Glutamatergic neuron (in vitro differentiated cells): ENCODE measurements around the gene ERFE. TPM values are rescaled to one million over a fixed set of nuclear protein-coding genes. Genes with fewer than 3 reads are reported as not detected.

Source experiments
- DNase-seq: peaks from one replicate; pipeline ENCODE4 v3.0.0; 2022
- H3K27ac Mint-ChIP-seq: one replicate; pipeline ENCODE4 v1.8.0; 2020; ENCODE audit warnings: mild to moderate bottlenecking, mixed read lengths, inconsistent platforms; ENCODE audit not compliant: unreplicated experiment
- H3K27me3 Mint-ChIP-seq: one replicate; pipeline ENCODE4 v1.8.0; 2020; ENCODE audit warnings: mild to moderate bottlenecking, moderate library complexity, mixed read lengths, inconsistent platforms; ENCODE audit not compliant: unreplicated experiment
- H3K36me3 Mint-ChIP-seq: one replicate; pipeline ENCODE4 v1.8.0; 2020; ENCODE audit warnings: mild to moderate bottlenecking, mixed read lengths, inconsistent platforms; ENCODE audit not compliant: unreplicated experiment
- H3K4me1 Mint-ChIP-seq: one replicate; pipeline ENCODE4 v1.8.0; 2020; ENCODE audit warnings: mild to moderate bottlenecking, low read depth, mixed read lengths, inconsistent platforms; ENCODE audit not compliant: unreplicated experiment
- H3K4me3 Mint-ChIP-seq: one replicate; pipeline ENCODE4 v1.8.0; 2020; ENCODE audit warnings: mild to moderate bottlenecking, mixed read lengths, inconsistent platforms; ENCODE audit not compliant: unreplicated experiment
- H3K9me3 Mint-ChIP-seq: one replicate; pipeline ENCODE4 v1.8.0; 2020; ENCODE audit warnings: mild to moderate bottlenecking, moderate library complexity, mixed read lengths, inconsistent platforms; ENCODE audit not compliant: unreplicated experiment
- total RNA-seq: library from RNA; stranded (reverse); fragmentation: NEBNext Ultra II Directional; extraction: Animal tissue kit (Norgen Biotek cat#: 25700); gene quantifications from one replicate; pipeline ENCODE4 v1.2.1, GENCODE V29; 2021; ENCODE audit not compliant: unreplicated experiment
- TF ChIP-seq, protein P1 (sequence below): fragments of 200-600 bp; sonication (generic); IDR thresholded peaks from one replicate; pipeline ENCODE4 v1.5.0; 2021; ENCODE audit not compliant: partially characterized antibody, unreplicated experiment

ERFE gene
- total RNA-seq, 1 donor from 2014 or later, result 12.2 TPM

DNA sequence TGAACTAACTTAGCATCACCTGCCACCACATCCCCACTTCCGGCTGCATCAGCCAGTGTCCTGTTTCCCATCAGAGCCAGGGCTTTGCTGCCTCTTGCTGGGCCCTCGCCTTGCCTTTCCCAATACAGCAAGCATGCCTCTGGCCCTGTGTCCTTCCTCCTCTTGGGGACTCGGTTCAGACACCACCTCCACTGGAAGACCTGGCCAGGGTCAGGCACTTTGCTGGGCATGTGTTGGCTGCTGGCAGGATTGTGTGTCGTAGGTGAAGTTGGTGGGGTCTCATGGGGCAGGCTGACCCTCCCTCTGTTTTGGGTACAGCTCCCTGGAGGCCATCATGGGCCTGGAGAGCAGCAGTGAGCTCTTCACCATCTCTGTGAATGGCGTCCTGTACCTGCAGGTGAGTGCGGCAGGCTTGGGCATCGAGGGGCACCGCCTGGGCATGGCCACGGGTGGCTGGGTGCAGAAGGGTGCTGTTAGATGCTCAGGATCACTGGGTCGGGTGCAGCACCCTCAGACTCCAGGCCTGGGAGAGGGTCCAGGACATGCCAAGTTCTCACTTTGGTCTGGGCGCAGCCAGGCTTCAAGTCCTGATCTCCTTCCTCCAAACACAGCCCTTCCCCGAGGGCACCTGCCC, 6.6 kb downstream of the ERFE start:
- peaks cover 18% of the 10 kb centered on the region for H3K27me3 Mint-ChIP-seq

DNA sequence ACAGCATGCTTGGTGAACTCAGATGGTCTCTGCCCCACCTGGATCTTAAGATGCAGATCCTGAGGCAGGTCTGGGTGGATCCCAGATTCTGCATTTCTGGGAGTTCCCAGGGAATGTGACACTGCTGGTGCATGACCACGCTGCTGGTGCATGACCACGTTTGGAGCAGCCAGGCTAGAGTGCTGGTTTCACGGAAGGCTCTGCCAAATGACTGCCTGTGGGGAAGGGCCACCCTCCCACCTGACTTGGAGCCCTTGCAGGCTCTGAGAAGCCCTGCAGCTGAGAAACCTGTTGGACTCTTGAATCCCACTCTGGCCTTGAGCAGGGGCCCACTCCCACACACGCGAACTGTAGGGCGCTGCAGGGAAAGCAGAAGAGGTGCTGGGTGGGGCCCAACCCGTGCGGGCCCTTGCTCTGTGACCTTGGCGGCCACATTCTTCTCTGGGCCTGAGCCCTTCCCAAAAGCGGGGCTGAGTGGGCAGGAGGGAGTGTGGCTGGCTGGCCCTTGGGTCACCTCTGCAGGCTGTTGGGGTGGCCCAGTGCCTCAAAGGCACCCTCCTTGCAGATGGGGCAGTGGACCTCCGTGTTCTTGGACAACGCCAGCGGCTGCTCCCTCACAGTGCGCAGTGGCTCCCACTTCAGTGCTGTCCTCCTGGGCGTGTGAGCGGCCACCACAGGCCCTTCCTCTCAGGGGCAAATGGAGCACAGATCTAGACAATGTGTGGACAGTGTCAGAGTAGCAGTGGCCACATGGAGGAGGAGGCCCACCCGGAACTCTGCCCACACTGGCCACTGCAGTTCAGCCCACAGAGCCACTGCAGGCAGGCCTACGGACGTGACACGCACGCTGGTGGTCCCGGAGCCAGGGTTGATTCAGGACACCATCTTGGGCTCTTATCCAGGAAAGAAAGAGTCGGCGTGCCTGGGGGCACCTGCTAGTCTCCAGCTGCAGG, 7.9 kb downstream of the ERFE start:
- DNase-seq, result no peak
- Mint-ChIP-seq H3K27ac (no peak overlapping the region), H3K36me3 (no peaks in the 10 kb centered on the region), H3K27me3 (peaks cover 18% of the 10 kb centered on the region), H3K4me3 (no peak overlapping the region), H3K9me3 (peaks cover 6% of the 10 kb centered on the region), H3K4me1 (peaks cover 2% of the 10 kb centered on the region)
- TF ChIP-seq, protein P1, sequence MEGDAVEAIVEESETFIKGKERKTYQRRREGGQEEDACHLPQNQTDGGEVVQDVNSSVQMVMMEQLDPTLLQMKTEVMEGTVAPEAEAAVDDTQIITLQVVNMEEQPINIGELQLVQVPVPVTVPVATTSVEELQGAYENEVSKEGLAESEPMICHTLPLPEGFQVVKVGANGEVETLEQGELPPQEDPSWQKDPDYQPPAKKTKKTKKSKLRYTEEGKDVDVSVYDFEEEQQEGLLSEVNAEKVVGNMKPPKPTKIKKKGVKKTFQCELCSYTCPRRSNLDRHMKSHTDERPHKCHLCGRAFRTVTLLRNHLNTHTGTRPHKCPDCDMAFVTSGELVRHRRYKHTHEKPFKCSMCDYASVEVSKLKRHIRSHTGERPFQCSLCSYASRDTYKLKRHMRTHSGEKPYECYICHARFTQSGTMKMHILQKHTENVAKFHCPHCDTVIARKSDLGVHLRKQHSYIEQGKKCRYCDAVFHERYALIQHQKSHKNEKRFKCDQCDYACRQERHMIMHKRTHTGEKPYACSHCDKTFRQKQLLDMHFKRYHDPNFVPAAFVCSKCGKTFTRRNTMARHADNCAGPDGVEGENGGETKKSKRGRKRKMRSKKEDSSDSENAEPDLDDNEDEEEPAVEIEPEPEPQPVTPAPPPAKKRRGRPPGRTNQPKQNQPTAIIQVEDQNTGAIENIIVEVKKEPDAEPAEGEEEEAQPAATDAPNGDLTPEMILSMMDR, result no peak

More for the DNA sequence above, 6.6 kb downstream of the ERFE start:
- DNase-seq, result no peak
- TF ChIP-seq, protein P1, result no peak
- peaks cover 6% of the 10 kb centered on the region for H3K9me3 Mint-ChIP-seq
- no peaks in the 10 kb centered on the region for H3K36me3 Mint-ChIP-seq
- no peak overlapping the region for H3K27ac Mint-ChIP-seq
- H3K4me1 Mint-ChIP-seq, result peaks cover 3% of the 10 kb centered on the region
- H3K4me3 Mint-ChIP-seq, result no peak overlapping the region

DNA sequence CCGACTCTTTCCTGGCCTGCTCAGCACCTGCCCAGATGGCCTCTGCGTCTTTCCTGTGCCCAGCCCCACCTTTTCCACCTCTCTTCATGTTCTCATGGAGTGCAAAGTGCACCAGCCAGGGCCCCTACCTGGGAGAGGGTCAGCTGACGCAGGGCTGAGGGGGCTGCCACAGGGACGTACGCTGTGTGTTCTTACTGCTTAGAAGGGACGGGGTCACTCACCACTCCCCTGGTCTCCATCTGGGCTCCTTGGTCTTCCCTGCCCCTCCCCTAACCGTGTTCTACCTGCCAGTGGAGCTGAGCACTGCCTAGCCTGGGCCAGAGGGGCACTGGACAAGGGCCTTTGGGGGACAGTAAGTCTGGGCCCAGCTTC, 8.6 kb downstream of the ERFE start:
- H3K27me3 Mint-ChIP-seq, result peaks cover 18% of the 10 kb centered on the region
- TF ChIP-seq, protein P1, result no peak
- peaks cover 6% of the 10 kb centered on the region for H3K9me3 Mint-ChIP-seq
- H3K4me1 Mint-ChIP-seq, result peaks cover 3% of the 10 kb centered on the region
- no peak overlapping the region for H3K4me3 Mint-ChIP-seq
- H3K27ac Mint-ChIP-seq, result no peak overlapping the region
- no peak for DNase-seq
- H3K36me3 Mint-ChIP-seq, result no peaks in the 10 kb centered on the region

DNA sequence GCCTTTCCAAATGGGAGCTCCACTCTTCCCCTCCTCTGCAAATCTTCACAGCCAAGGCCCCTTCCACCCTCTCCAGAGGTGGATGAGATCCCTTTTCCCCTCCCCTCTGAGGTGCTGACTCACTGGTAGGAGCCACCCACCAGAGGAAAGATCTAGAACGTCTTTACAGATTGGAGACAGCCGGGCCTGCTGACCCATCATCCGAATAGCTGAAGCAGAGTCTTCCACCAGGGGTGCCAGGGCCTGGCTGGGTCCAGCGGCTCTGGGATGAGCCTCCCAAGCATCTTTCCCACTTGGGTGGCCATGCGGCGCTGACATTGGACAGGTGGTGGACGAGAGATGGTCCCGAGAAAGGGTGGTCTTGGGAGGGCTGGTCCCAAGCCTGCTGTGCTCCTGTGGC, 9.0 kb downstream of the ERFE start:
- H3K27ac Mint-ChIP-seq, result no peak overlapping the region
- DNase-seq, result no peak

More for the DNA sequence above, 9.0 kb downstream of the ERFE start:
- Mint-ChIP-seq H3K4me1 (peaks cover 3% of the 10 kb centered on the region), H3K9me3 (peaks cover 6% of the 10 kb centered on the region), H3K27me3 (peaks cover 18% of the 10 kb centered on the region), H3K4me3 (no peak overlapping the region), H3K36me3 (no peaks in the 10 kb centered on the region)
- TF ChIP-seq, protein P1, result no peak
